BJ (cell line): Measurements from ENCODE around the gene ANO2. TPM values are rescaled to one million over a fixed set of nuclear protein-coding genes. Genes with fewer than 3 reads are reported as not detected.
A peak's percentile ranks its signal among the peaks of the same experiment; 100 is the strongest.

ENCODE experiments used
- CTCF ChIA-PET: fragments of 350-600 bp; formaldehyde crosslinking; extraction: SDS; loops from one replicate; lab custom pipeline; 2021; ENCODE audit warnings: antibody characterized with exemption, inconsistent platforms; lab: Yijun Ruan, JAX
- POLR2A ChIA-PET: fragments of 300-600 bp; sonication (Branson Sonifier 250); formaldehyde crosslinking; extraction: SDS; loops from one replicate; lab custom pipeline; 2021; ENCODE audit warnings: antibody characterized with exemption; lab: Charles Lee
- DNase-seq: peaks from one replicate; pipeline ENCODE4 v3.0.0-alpha.2; 2011; ENCODE audit warnings: low read depth
- H3K27me3 ChIP-seq: 2 replicates; pipeline ENCODE4 v1.6.0; 2011; ENCODE audit warnings: low read length; ENCODE audit not compliant: control insufficient read depth, insufficient read depth
- H3K36me3 ChIP-seq: 2 replicates; pipeline ENCODE4 v1.5.1; 2011; ENCODE audit warnings: low read length; ENCODE audit not compliant: control insufficient read depth, insufficient read depth
- H3K4me3 ChIP-seq: 2 replicates; pipeline ENCODE4 v1.5.1; 2011; ENCODE audit warnings: low read depth, mild to moderate bottlenecking, control low read depth, low read length
- polyA plus RNA-seq: library from polyadenylated mRNA; depleted of rRNA; stranded (reverse); fragments of >200 nt; gene quantifications from 2 replicates; pipeline ENCODE4 v1.2.3, GENCODE V29; 2011
- TF ChIP-seq, protein P1 (sequence below): IDR thresholded peaks from 2 replicates; pipeline ENCODE4 v1.5.1; 2011; ENCODE audit warnings: low read depth, mild to moderate bottlenecking, control low read depth, inconsistent platforms, low read length, moderate library complexity; ENCODE audit not compliant: insufficient read depth

Gene ANO2
- polyA plus RNA-seq, 1 experiment, result 0.10 TPM

DNA sequence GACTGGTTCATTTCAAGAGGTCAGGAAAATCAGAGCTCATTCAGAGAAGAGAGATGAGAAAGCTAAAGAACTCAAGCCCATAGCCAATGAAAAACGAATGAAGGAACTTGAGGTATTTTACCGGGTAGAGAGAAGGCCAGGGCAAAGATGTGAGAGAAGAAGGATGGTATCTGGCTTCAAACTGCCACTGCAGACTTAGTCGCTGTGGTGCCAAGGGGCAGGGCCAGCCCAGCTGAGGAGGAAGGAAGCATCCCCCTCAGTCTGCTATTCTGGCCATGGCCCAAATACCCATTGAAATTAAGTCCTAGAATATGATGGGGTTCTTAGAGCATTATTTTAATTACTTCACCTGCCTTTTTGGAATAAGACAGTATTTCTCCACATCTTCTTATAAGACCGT lies 69.2 kb downstream of the ANO2 start:
- CTCF ChIA-PET, result interaction anchor here (1.2 to 4.8 kb wide), 3 partner anchors 13 to 131 kb away, joined by 3 to 80 read pairs (median 10); no protein-coding TSS in a partner anchor

DNA sequence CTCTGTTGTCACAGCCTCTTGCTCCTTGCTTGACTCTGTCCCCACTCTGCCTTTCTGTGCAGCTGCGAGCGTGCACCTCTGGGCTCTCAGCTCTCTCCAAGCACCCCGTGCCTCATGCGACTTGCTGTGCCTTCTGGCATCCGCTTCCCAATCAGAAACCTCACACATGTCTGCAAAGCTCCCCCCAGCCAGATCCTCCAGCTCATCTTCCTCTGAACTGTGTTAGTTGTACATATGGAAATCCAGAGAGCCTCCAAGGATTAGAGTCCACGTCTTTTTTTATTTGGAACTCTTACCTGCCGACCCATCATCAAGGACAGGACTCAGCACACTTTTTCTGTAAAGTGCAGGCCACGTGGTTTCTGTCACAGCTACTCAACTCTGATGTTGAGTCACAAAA lies 70.5 kb downstream of the ANO2 start:
- peaks cover 2% of the 10 kb centered on the region for H3K27me3 ChIP-seq
- CTCF ChIA-PET, result interaction anchor here (0.7 to 4.8 kb wide), 6 partner anchors 8 to 703 kb away, joined by 3 to 80 read pairs (median 10); no protein-coding TSS in a partner anchor
- no peak for DNase-seq
- no peak overlapping the region for H3K4me3 ChIP-seq
- POLR2A ChIA-PET, result no interaction called here
- TF ChIP-seq, protein P1, sequence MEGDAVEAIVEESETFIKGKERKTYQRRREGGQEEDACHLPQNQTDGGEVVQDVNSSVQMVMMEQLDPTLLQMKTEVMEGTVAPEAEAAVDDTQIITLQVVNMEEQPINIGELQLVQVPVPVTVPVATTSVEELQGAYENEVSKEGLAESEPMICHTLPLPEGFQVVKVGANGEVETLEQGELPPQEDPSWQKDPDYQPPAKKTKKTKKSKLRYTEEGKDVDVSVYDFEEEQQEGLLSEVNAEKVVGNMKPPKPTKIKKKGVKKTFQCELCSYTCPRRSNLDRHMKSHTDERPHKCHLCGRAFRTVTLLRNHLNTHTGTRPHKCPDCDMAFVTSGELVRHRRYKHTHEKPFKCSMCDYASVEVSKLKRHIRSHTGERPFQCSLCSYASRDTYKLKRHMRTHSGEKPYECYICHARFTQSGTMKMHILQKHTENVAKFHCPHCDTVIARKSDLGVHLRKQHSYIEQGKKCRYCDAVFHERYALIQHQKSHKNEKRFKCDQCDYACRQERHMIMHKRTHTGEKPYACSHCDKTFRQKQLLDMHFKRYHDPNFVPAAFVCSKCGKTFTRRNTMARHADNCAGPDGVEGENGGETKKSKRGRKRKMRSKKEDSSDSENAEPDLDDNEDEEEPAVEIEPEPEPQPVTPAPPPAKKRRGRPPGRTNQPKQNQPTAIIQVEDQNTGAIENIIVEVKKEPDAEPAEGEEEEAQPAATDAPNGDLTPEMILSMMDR, result no peak
- no peaks in the 10 kb centered on the region for H3K36me3 ChIP-seq

More for the DNA sequence above, 69.2 kb downstream of the ANO2 start:
- peaks cover 2% of the 10 kb centered on the region for H3K27me3 ChIP-seq
- POLR2A ChIA-PET, result no interaction called here
- H3K36me3 ChIP-seq, result no peaks in the 10 kb centered on the region
- H3K4me3 ChIP-seq, result no peak overlapping the region
- TF ChIP-seq, protein P1, result no peak
- no peak for DNase-seq

DNA sequence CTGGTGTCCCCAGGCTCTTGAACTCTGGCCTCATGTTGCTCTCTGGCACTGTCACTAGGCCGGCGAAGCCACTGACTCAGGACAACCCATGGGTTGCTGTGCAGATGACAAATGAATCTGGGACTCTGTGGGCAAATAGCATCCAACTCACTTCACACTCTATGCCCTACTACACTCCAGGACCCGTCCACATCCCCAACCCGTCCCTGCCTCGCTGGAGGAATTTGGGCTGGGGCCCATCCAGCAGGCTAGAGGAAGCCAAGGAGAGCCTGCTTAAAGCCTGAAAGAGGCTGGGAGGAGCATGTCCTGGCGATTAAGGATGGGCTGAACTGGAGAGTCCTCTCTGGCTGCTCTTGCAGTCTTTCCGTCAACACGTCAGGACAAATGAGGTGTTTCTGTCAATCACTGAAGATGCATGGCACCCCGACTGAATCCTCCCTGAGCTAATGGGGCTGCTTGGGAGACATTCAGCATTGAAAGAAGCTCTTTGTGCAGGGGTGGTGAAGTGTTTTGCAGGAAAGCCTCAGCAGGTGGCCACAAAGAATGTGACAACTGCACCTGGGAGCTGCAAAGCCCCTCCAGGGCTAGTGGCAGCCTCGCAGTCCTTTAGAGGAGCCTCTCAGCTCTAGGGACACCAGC lies 71.7 kb downstream of the ANO2 start:
- ChIA-PET CTCF (interaction anchor here (0.6 to 4.8 kb wide), 9 partner anchors 9 to 453 kb away, joined by 3 to 80 read pairs (median 7); no protein-coding TSS in a partner anchor), POLR2A (no interaction called here)
- H3K4me3 ChIP-seq, result no peak overlapping the region
- peaks cover 2% of the 10 kb centered on the region for H3K27me3 ChIP-seq
- TF ChIP-seq, protein P1, result no peak
- H3K36me3 ChIP-seq, result no peaks in the 10 kb centered on the region
- no peak for DNase-seq

DNA sequence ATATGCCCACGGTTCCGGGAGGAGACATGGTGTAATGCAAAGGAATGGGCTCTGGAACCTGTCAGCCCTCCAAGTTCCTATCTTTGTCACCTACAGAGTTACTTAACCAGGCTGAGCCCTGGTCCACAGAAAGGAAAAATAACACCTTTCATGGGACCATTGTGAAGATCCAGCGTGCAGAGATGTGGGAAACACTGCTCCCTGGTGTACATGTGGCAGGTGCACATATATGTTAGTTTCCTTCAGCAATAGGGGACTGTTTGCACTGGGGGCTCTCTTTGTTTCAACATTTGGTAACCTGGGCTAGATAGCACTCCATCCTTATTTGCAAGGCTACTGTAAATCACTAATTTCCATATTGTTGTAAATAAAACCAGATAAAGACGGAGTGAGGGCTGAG lies 72.3 kb downstream of the ANO2 start:
- no peak overlapping the region for H3K4me3 ChIP-seq
- POLR2A ChIA-PET, result no interaction called here
- DNase-seq, result no peak
- H3K27me3 ChIP-seq, result peaks cover 2% of the 10 kb centered on the region
- no peaks in the 10 kb centered on the region for H3K36me3 ChIP-seq
- CTCF ChIA-PET, result interaction anchor here (0.8 to 4.8 kb wide), 6 partner anchors 10 to 453 kb away, joined by 3 to 80 read pairs (median 8); no protein-coding TSS in a partner anchor
- TF ChIP-seq, protein P1, result peak; percentile 55

DNA sequence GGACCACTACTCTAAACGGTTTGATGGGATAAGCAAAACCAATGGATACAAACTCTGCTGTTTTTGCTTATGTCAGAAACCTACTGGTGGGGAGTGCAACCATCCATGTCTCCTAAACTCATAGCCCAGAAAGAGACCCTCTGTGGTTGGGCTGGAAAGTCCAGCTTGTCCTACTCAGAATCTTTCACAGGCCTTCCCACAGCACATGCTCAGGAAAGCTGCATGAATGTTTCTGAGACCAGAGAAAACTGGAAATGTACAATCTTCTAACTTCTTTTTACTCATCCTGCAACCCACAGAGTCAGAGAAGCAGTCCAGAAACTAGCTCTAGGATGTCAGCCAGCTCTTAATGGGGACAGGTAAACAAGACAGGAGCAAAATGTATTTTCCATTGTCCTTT lies 73.3 kb downstream of the ANO2 start:
- H3K27me3 ChIP-seq, result peaks cover 2% of the 10 kb centered on the region
- TF ChIP-seq, protein P1, result no peak
- no peaks in the 10 kb centered on the region for H3K36me3 ChIP-seq
- no peak overlapping the region for H3K4me3 ChIP-seq
- ChIA-PET CTCF (interaction anchor here (0.8 to 4.8 kb wide), 4 partner anchors 127 to 443 kb away, joined by 4 to 80 read pairs (median 6); no protein-coding TSS in a partner anchor), POLR2A (no interaction called here)
- DNase-seq, result no peak
